Psoas muscle (tissue), 8 donors: ENCODE data around the gene ODAD2. TPM values are rescaled to one million over a fixed set of nuclear protein-coding genes. Genes with fewer than 3 reads are reported as not detected.

Experiments
- ATAC-seq, 4 donors: fragments of 200-7000 bp; cut with Tn5 transposase; one replicate each; pipeline ENCODE4 v1.9.1; 2020; ENCODE audit warnings: moderate library complexity in 3 of 4, mild to moderate bottlenecking in 2 of 4
- DNase-seq, 2 donors: peaks; one replicate each; pipeline ENCODE4 v3.0.0-alpha.2; 2020
- H3K27ac ChIP-seq: fragments of 200-600 bp; one replicate; pipeline ENCODE4 v1.8.0; 2022
- H3K27me3 ChIP-seq, 3 donors: fragments of 200-600 bp in 1 of 3; one replicate each; pipeline versions ENCODE4 v1.6.1 to v1.8.0; 2013 to 2022; ENCODE audit warnings: low read length in 2 of 3, mild to moderate bottlenecking in 2 of 3, moderate library complexity in 1 of 3; ENCODE audit not compliant: insufficient read depth in 3 of 3
- H3K36me3 ChIP-seq, 2 donors: fragments of 200-600 bp in 1 of 2; one replicate each; pipeline versions ENCODE4 v1.6.1 to v1.8.0; 2013 to 2022; ENCODE audit warnings: low read depth in 1 of 2, mild to moderate bottlenecking in 1 of 2, moderate library complexity in 1 of 2; ENCODE audit not compliant: insufficient read depth in 1 of 2
- H3K4me1 ChIP-seq: fragments of 200-600 bp; one replicate; pipeline ENCODE4 v1.8.0; 2022
- H3K4me3 ChIP-seq: fragments of 200-600 bp; one replicate; pipeline ENCODE4 v1.8.0; 2022; ENCODE audit warnings: mild to moderate bottlenecking
- H3K9me3 ChIP-seq: fragments of 200-600 bp; one replicate; pipeline ENCODE4 v1.8.0; 2022
- CTCF ChIP-seq: fragments of 200-600 bp; IDR thresholded peaks from one replicate; pipeline ENCODE4 v1.8.0; 2022; ENCODE audit warnings: antibody characterized with exemption
- WGBS, 3 donors: extraction: QIAGEN DNeasy Blood & Tissue Kit; methylation state at CpG; one replicate each; pipeline versions ENCODE4 v1.1.6 to v1.1.7; 2013; 5-methylcytosine and 5-hydroxymethylcytosine counted together
- intact Hi-C, 2 donors: fragments of 100-400 bp; cut with DNase I; formaldehyde crosslinking; loops; one replicate each; pipeline versions ENCODE4 v1.11.0 to v1.14.2; 2022
- polyA plus RNA-seq, 3 donors: library from polyadenylated mRNA; stranded (reverse); fragments of 200-250 nt; gene quantifications; one replicate each; pipeline ENCODE4 v1.2.3, GENCODE V29; 2013
- total RNA-seq, 4 donors: library from RNA; stranded (reverse); fragmentation: NEBNext Ultra II Directional in 2 of 4; extraction: Animal tissue kit (Norgen Biotek cat#: 25700) in 2 of 4; gene quantifications; one replicate each; pipeline versions ENCODE4 v1.2.1 to v1.2.4, GENCODE V29; 2021 to 2023
- donor health status: healthy with polysubstance abuse.
- donor health status: DM: no; HTN: no; CAD: no; lungs with moderate emphysema.
- donor health status: Bipolar disorder and iron deficiency.
- donor health status: healthy.
- donor health status: DM: yes; HTN: yes; CAD: no.
- donor health status: DM: no; HTN: no; CAD: no.
- donor health status: DM: no; HTN: no; CAD: no.
- donor health status: DM: yes; HTN: yes; CAD: no.

ODAD2 gene
- total and polyA plus RNA-seq, 7 donors, result 0.03 to 0.09 (median 0.08) TPM; not detected in 4

- no peaks in the 10 kb centered on the region for H3K27me3 ChIP-seq
- no peak overlapping the region for H3K27ac ChIP-seq
- no peak for TF ChIP-seq CTCF
- H3K4me1 ChIP-seq, result no peaks in the 10 kb centered on the region
- no peaks in the 10 kb centered on the region for H3K36me3 ChIP-seq
- WGBS, 3 donors, result 56 to 64% (median 59%) methylated on average over 8 of the region's 8 CpGs
- ATAC-seq (no peak), DNase-seq (no peak)
- no peak overlapping the region for H3K4me3 ChIP-seq
- intact Hi-C loops, result no loop called here
- no peaks in the 10 kb centered on the region for H3K9me3 ChIP-seq
Measured at GRCh38 chr10:27838901-27839300, 160.0 kb downstream of the ODAD2 start.

- DNase-seq, result no peak
- no peak for TF ChIP-seq CTCF
- H3K27me3 ChIP-seq, result no peaks in the 10 kb centered on the region
- no peak for ATAC-seq
- H3K4me3 ChIP-seq, result no peak overlapping the region
- H3K36me3 ChIP-seq, result no peaks in the 10 kb centered on the region
- H3K4me1 ChIP-seq, result no peaks in the 10 kb centered on the region
- no peak overlapping the region for H3K27ac ChIP-seq
- H3K9me3 ChIP-seq, result no peaks in the 10 kb centered on the region
- intact Hi-C loops, result no loop called here
- 16 to 23% (median 21%) methylated on average over 4 of the region's 4 CpGs for WGBS, 3 donors
Measured at GRCh38 chr10:27838361-27838760, 160.5 kb downstream of the ODAD2 start.

- H3K36me3 ChIP-seq, result no peaks in the 10 kb centered on the region
- 44 to 53% (median 52%) methylated on average over 3 of the region's 3 CpGs for WGBS, 3 donors
- DNase-seq, result no peak
- intact Hi-C loops, result no loop called here
- ATAC-seq, result no peak
- TF ChIP-seq CTCF, result no peak
- no peak overlapping the region for H3K4me3 ChIP-seq
- H3K27ac ChIP-seq, result no peak overlapping the region
- H3K9me3 ChIP-seq, result no peaks in the 10 kb centered on the region
- H3K27me3 ChIP-seq, result no peaks in the 10 kb centered on the region
- H3K4me1 ChIP-seq, result no peaks in the 10 kb centered on the region
Measured at GRCh38 chr10:27834476-27834875, 164.4 kb downstream of the ODAD2 start.

GRCh38 chr10:27833792-27834191 is 165.1 kb downstream of the ODAD2 start:
- no peak overlapping the region for H3K27ac ChIP-seq
- no peaks in the 10 kb centered on the region for H3K4me1 ChIP-seq
- H3K36me3 ChIP-seq, result no peaks in the 10 kb centered on the region
- intact Hi-C loops, result no loop called here
- DNase-seq (no peak), ATAC-seq (no peak)
- H3K4me3 ChIP-seq, result no peak overlapping the region
- no peak for TF ChIP-seq CTCF
- no peaks in the 10 kb centered on the region for H3K9me3 ChIP-seq
- 87 to 93% (median 89%) methylated on average over 6 of the region's 6 CpGs for WGBS, 3 donors
- H3K27me3 ChIP-seq, result no peaks in the 10 kb centered on the region

GRCh38 chr10:27832826-27833225 is 166.1 kb downstream of the ODAD2 start:
- ATAC-seq, result no peak
- WGBS, 3 donors, result 46 to 52% (median 46%) methylated on average over 3 of the region's 3 CpGs
- intact Hi-C loops, result no loop called here

More at GRCh38 chr10:27832826-27833225, 166.1 kb downstream of the ODAD2 start:
- Histone ChIP-seq H3K4me3 (no peak overlapping the region), H3K27me3 (no peaks in the 10 kb centered on the region), H3K9me3 (no peaks in the 10 kb centered on the region), H3K36me3 (no peaks in the 10 kb centered on the region), H3K27ac (no peak overlapping the region), H3K4me1 (no peaks in the 10 kb centered on the region)
- TF ChIP-seq CTCF, result no peak
- DNase-seq, result no peak
